Measurements from ENCODE around the gene UPK2. TPM values are rescaled to one million over a fixed set of nuclear protein-coding genes. Genes with fewer than 3 reads are reported as not detected.
A peak's percentile ranks its signal among the peaks of the same experiment; 100 is the strongest.

Gene UPK2
- total RNA-seq, 1 experiment from 2014 or later: not detected

- TF ChIP-seq USF2 (CRISPR knock-in tag; IDR thresholded peaks at IDR 0.05) (no peak), TEAD4 (CRISPR knock-in tag; IDR thresholded peaks at IDR 0.05) (no peak), ELF4 (CRISPR knock-in tag; IDR thresholded peaks at IDR 0.05; ENCODE audit: low read depth) (no peak)
Observed at GRCh38 chr11:118914987-118915386, 41.1 kb upstream of the UPK2 start (continued).

DNA sequence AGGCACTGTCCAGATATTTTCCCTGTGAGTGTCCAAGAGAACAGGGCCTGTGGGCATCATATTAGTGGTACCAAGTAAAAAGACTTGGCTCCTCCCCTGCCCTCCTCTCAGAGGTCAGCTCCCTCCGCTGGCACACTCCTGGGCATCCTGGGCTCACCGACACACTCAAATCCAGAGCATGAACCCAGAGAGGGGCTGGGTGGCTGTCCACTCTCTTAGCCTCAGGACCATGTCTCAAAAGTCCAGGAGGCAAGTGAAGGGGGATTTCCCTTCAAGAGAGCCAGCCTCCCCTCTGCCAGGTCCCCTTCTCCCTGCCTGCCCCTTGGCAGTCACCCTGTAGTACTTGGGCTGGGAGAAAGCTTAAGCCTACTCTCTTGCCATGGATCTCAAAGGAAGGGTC is 40.7 kb upstream of the UPK2 start:
- DNase-seq (ENCODE audit: low spot score) (no peak), ATAC-seq (no peak)
- CTCF ChIA-PET: interaction anchor here (2.9 kb wide), 1 partner anchor 14 kb away, joined by 34 read pairs; no protein-coding TSS in a partner anchor
- no peaks in the 10 kb centered on the region for H3K9me3 Mint-ChIP-seq
- peaks cover 87% of the 10 kb centered on the region for H3K4me1 Mint-ChIP-seq
- H3K4me3 Mint-ChIP-seq: no peak overlapping the region
- no peaks in the 10 kb centered on the region for H3K27me3 Mint-ChIP-seq (ENCODE audit: low read depth)
- TF ChIP-seq USF2 (CRISPR knock-in tag; IDR thresholded peaks at IDR 0.05) (no peak), IRF2 (CRISPR knock-in tag; IDR thresholded peaks at IDR 0.05; ENCODE audit: borderline replicate concordance, low read depth) (no peak), ERG (CRISPR knock-in tag; IDR thresholded peaks at IDR 0.05) (no peak), E2F5 (CRISPR knock-in tag; IDR thresholded peaks at IDR 0.05) (no peak), RORB (CRISPR knock-in tag; IDR thresholded peaks at IDR 0.05) (no peak), ZNF121 (CRISPR knock-in tag; IDR thresholded peaks at IDR 0.05) (no peak), CBFB (CRISPR knock-in tag; IDR thresholded peaks at IDR 0.05; ENCODE audit: low read depth) (no peak), NFATC4 (CRISPR knock-in tag; IDR thresholded peaks at IDR 0.05) (no peak), STAT6 (CRISPR knock-in tag; conservative IDR thresholded peaks at IDR 0.05; ENCODE audit: low read depth) (no peak), ZNF396 (CRISPR knock-in tag; IDR thresholded peaks at IDR 0.05; ENCODE audit: borderline replicate concordance) (no peak), NR1H2 (CRISPR knock-in tag; IDR thresholded peaks at IDR 0.05) (no peak), ZNF138 (CRISPR knock-in tag; conservative IDR thresholded peaks at IDR 0.05) (no peak), GABPB1 (CRISPR knock-in tag; IDR thresholded peaks at IDR 0.05) (no peak), PRRX2 (CRISPR knock-in tag; IDR thresholded peaks at IDR 0.05) (no peak)
- TF ChIP-seq, protein P1, sequence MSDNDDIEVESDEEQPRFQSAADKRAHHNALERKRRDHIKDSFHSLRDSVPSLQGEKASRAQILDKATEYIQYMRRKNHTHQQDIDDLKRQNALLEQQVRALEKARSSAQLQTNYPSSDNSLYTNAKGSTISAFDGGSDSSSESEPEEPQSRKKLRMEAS (CRISPR knock-in tag; IDR thresholded peaks at IDR 0.05): no peak
- TF ChIP-seq, protein P2, sequence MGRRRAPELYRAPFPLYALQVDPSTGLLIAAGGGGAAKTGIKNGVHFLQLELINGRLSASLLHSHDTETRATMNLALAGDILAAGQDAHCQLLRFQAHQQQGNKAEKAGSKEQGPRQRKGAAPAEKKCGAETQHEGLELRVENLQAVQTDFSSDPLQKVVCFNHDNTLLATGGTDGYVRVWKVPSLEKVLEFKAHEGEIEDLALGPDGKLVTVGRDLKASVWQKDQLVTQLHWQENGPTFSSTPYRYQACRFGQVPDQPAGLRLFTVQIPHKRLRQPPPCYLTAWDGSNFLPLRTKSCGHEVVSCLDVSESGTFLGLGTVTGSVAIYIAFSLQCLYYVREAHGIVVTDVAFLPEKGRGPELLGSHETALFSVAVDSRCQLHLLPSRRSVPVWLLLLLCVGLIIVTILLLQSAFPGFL (CRISPR knock-in tag; IDR thresholded peaks at IDR 0.05; ENCODE audit: borderline replicate concordance): no peak
- POLR2A ChIA-PET: no interaction called here
- peak overlapping the region; percentile 86 for H3K27ac Mint-ChIP-seq
- no peaks in the 10 kb centered on the region for H3K36me3 Mint-ChIP-seq
